Urothelium cell line (cell line): ENCODE measurements around the gene CFAP69.

Experiments
- DNase-seq: peaks from one replicate; pipeline ENCODE4 v3.0.0; 2011; ENCODE audit warnings: low spot score, mixed read lengths
- FAIRE-seq: peaks from 2 replicates; lab custom pipeline; 2011; peaks lifted over from hg19 to GRCh38; lab: Jason Lieb, UNC

The CFAP69 gene

GRCh38 chr7:90270431-90271178 lies 25.6 kb downstream of the CFAP69 start:
- FAIRE-seq (no peak), DNase-seq (no peak)

- no peak for FAIRE-seq
- peak; percentile 40 for DNase-seq
Measured at GRCh38 chr7:90271753-90272152, 26.8 kb downstream of the CFAP69 start.

- FAIRE-seq: no peak
Measured at GRCh38 chr7:90272242-90272641, 27.3 kb downstream of the CFAP69 start.

DNA sequence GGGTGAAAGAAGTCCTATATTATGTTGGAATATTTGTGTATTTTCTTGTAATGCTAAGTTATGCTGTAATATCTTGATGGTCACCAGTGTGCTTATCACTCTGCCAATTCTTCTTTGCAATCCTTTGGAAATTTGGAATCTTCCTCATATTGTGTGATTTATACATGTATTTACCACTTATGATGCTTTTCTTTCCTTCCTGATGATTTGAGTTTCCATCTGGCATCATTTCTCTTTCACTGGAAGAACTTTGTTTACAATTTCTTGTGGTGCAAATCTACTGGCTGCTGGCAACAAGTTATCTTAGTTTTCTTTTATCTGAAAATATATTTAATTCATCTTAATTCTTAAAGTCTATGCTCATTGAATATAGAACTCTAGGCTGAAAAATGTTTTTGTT lies 29.2 kb downstream of the CFAP69 start:
- FAIRE-seq (no peak), DNase-seq (no peak)

More at GRCh38 chr7:90272242-90272641, 27.3 kb downstream of the CFAP69 start:
- no peak for DNase-seq

- DNase-seq (no peak), FAIRE-seq (no peak)
Measured at GRCh38 chr7:90276033-90276728, 31.2 kb downstream of the CFAP69 start.

- FAIRE-seq (no peak), DNase-seq (no peak)
Measured at GRCh38 chr7:90288154-90288553, 43.2 kb downstream of the CFAP69 start.

- FAIRE-seq: no peak
- DNase-seq: no peak
Measured at GRCh38 chr7:90290244-90291113, 45.5 kb downstream of the CFAP69 start.

DNA sequence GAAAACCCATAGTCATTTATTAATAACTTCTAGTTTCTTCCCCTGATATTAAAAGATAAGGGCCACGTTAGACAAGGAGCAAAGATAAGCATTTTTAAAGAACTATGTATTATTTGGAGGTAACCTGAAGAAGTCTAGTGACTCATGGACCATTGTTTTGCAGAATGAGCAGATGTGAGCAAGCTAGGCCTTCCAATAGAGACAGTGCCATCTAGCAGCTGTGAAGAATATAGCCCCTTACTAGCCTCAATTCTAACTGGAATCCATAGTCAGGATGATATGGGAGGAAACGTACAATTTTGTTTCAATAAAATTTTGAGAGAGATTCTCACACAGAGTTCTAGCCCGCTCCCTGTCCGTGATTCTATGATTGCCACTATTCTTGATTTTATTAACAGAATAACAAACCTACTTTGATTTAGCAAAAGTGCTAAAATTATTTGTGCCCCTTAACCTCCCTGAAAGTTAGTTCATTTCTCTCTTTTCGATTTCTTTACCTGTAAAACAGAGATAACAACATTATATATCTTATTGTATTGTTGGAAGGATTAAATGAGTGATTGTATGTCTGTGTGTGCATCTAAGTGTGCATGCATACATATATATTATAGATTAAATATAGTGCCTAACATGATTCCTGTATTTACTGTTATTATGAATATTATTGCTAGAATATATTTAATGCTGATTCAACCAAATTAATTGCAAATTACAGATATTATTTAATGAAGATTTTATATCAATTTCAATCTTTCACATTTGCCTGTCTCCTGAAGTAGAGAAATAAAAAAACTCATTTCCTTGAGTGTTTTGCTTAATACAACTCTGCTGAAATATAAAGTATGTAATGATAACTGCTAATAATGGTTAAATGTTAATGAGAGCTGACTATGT lies 53.4 kb downstream of the CFAP69 start:
- FAIRE-seq (peak; percentile 95), DNase-seq (peak; percentile 82)

DNA sequence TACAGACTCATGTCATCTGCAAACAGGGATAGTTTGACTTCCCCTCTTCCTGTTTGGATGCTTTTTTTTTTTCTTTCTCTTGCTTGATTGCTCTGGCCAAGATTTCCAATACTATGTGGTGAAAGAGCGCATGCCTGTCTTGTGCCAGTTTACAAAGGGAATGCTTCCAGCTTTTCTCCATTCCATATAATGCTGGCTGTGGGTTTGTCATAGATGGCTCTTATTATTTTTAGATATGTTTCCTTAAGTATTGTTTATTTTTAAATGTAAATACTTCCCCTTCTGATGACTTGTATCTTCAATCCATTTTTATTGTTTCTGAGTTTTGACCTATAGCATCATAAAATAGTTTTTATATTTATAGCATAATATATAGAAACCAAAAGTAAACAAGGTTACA lies 58.3 kb downstream of the CFAP69 start:
- FAIRE-seq: no peak
- DNase-seq: no peak

- FAIRE-seq: no peak
- no peak for DNase-seq
Measured at GRCh38 chr7:90309872-90310271, 64.9 kb downstream of the CFAP69 start.

DNA sequence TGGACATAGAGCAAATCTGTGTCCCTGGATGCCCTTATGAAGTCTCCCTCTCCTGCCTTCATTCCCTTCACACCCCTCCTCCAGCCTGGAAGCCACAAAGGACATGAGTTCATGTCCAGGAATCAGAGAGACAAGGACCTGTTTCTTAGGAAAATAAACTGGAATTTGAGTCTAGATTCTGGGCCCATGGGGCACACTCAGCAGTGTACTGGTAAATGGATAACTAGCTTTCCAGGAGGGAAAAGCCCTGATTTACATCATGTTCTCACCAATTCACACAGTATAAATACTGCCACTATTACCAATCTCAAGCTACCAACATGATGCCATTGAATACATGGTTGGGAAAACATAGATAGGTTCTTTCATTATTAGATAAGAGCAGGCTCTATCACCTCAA lies 66.2 kb downstream of the CFAP69 start:
- no peak for FAIRE-seq
- DNase-seq: no peak

GRCh38 chr7:90312745-90313144 lies 67.8 kb downstream of the CFAP69 start:
- no peak for FAIRE-seq
- no peak for DNase-seq

- DNase-seq (no peak), FAIRE-seq (no peak)
Measured at GRCh38 chr7:90313907-90314306, 68.9 kb downstream of the CFAP69 start.

DNA sequence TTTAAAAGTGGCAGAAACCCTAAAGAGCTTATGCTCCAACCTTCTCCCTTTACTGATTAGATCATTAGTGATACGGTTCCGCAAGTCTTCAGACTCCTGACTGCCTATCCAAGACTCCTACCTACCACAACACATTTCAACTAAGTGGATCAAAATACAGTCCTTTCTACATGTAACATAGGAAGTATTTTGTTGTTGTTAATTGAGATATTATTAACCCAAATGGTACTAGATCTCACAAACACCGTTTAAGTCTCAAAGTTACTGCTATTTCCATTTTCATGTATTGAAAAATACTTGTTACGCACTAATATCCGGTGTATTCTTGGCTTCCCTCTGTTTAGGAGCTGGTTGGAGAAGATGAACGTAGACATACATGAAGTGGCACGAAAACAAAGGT lies 75.0 kb downstream of the CFAP69 start:
- no peak for DNase-seq
- peak; percentile 85 for FAIRE-seq

GRCh38 chr7:90320418-90320800 lies 75.4 kb downstream of the CFAP69 start:
- no peak for DNase-seq
- FAIRE-seq: no peak

GRCh38 chr7:90320801-90321494 lies 76.0 kb downstream of the CFAP69 start, which contains the start of gene FAM237B:
Gene FAM237B (minus strand): TSS chr7:90321304. CDS start chr7:90319748, 1,556 bp downstream.
- peak; percentile 68 for DNase-seq
- FAIRE-seq: no peak

- no peak for FAIRE-seq
- DNase-seq: no peak
Measured at GRCh38 chr7:90322837-90323236, 77.9 kb downstream of the CFAP69 start.

- FAIRE-seq (no peak), DNase-seq (no peak)
Measured at GRCh38 chr7:90326500-90326899, 81.5 kb downstream of the CFAP69 start.

- DNase-seq: no peak
- FAIRE-seq: no peak
Measured at GRCh38 chr7:90334193-90334843, 89.3 kb downstream of the CFAP69 start.
